NCI-H2029 (cell line): ENCODE results near the gene PUS1.

Experiments
- DNase-seq: peaks from one replicate; lab custom pipeline; 2025; lab: John Stamatoyannopoulos, UW

PUS1 gene

GRCh38 chr12:131902332-131903241, 26.5 kb upstream of the PUS1 start:
- DNase-seq: no peak

- no peak for DNase-seq
These were observed 25.5 kb upstream of the PUS1 start for GRCh38 chr12:131903270-131904255.

GRCh38 chr12:131904346-131904745, 24.7 kb upstream of the PUS1 start:
- DNase-seq: no peak

- no peak for DNase-seq
These were observed 23.9 kb upstream of the PUS1 start for GRCh38 chr12:131905081-131905629.

DNA sequence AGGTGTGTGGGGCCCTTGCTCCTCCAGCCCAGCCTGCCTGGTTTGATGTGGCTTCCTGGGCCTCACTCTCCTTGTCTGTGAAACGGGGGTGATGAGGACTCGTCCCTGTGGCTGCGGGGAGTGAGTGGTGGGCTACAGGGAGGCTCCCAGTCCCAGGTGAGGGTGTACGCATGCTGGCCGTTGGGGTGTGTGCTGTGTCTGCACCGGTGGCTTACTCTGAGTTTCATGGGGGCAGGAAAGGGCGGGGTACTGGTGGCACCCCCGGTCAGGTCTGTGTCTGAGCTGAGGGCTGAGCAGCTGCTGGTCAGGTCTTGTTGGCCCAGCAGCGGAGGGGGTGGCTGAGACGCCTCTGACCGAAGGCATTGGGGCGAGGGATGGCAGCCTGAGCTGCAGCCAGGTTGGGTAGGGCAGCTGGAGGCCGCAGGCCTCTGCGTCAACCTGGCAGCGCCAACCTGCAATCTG, 23.4 kb upstream of the PUS1 start:
- no peak for DNase-seq

- no peak for DNase-seq
These were observed 21.5 kb upstream of the PUS1 start for GRCh38 chr12:131907379-131908091.

- DNase-seq: no peak
These were observed 20.7 kb upstream of the PUS1 start for GRCh38 chr12:131908092-131909080.

- DNase-seq: no peak
These were observed 19.9 kb upstream of the PUS1 start for GRCh38 chr12:131909081-131909751.

DNA sequence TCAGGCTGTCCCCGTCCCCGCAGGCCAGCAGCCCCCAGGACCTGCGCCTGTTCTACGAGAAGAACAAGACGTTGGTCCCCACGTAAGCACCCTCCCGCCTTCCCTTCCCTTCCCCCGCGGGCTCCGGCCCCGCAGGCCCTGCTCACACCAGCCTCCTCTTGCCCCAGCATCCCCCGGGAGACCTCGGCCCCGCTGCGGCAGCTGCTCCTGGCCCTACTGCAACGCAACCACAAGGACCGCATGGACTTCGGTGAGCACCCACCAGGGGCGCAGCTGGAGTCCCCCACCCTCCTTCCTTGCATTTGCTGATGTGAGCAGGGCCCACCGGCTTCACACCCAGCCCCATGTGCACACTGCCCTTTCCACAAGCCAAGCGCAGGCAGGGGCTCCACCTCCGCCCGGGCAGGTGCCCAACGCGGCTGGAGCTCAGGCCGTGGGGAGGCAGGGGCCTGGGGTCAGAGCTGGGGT, 19.3 kb upstream of the PUS1 start:
- no peak for DNase-seq

GRCh38 chr12:131910302-131911027, 18.6 kb upstream of the PUS1 start:
- no peak for DNase-seq

GRCh38 chr12:131911028-131911650, 17.9 kb upstream of the PUS1 start:
- DNase-seq: no peak

- DNase-seq: no peak
These were observed 17.1 kb upstream of the PUS1 start for GRCh38 chr12:131911851-131912477.

GRCh38 chr12:131912518-131913274, 16.4 kb upstream of the PUS1 start:
- no peak for DNase-seq

DNA sequence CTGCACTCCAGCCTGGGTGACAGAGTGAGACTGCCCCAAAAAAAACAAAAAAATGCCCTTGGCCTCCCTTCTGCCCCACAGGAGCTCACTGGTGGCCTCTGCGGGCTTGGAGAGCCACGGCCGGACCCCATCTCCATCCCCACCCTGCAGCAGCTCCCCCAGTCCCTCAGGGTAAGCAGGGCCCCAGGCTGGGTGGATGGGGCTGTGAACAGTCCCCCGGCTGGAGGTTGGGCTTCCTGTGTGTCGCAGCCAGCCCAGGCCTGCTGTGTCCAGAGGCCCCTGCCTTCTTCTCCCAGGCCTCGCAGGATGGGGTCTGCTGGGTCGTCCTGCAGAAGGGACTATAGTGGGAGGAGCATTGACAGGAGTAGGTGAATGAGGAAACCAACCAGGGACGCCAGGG, 15.4 kb upstream of the PUS1 start:
- no peak for DNase-seq

DNA sequence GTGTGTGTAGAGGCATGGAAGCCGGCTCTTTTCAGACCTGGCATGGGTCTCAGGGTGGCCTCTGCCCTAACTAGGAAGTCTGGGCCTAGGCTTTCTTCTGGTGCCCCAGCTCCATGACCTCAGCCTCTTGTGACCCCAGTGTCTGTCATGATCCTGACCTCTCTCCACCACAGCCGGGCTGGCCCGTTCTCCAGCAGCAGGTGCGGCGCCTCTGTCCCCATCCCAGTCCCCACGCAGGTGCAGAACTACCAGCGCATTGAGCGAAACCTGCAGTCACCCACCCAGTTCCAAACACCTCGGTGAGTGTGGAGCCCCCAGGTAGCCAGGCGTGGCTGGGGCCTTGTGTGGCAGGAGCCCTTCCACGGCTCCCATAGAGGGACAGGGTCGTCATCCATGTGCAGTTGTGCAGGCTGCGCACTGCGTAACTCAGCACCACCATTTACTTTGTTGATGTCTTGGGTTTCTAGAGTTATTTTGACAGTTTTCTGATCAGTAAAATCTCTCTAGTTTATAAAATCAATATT, 14.8 kb upstream of the PUS1 start:
- DNase-seq: no peak

GRCh38 chr12:131915000-131915689, 13.9 kb upstream of the PUS1 start:
- no peak for DNase-seq
